Activated CD8-positive, alpha-beta T cell treated with anti-CD3 and anti-CD28 coated beads for 36 hours (primary cell): ENCODE measurements around the gene NAT9. TPM values are rescaled to one million over a fixed set of nuclear protein-coding genes. Genes with fewer than 3 reads are reported as not detected.

ENCODE experiments used
- ATAC-seq: fragments of 200-7000 bp; cut with Tn5 transposase; one replicate; pipeline ENCODE4 v1.10.0; 2021; ENCODE audit warnings: mild to moderate bottlenecking, moderate library complexity
- CTCF ChIA-PET: fragments of 350-600 bp; sonication (Branson Sonifier 250); formaldehyde crosslinking; loops from one replicate; lab custom pipeline; 2021; ENCODE audit warnings: antibody characterized with exemption; lab: Charles Lee
- POLR2A ChIA-PET: fragments of 350-600 bp; sonication (Branson Sonifier 250); formaldehyde crosslinking; loops from one replicate; lab custom pipeline; 2021; ENCODE audit warnings: antibody characterized with exemption; lab: Charles Lee
- DNase-seq: peaks from one replicate; pipeline ENCODE4 v3.0.0-alpha.2; 2020
- H3K27ac Mint-ChIP-seq: one replicate; pipeline ENCODE4 v1.8.0; 2021; ENCODE audit warnings: mild to moderate bottlenecking, mixed read lengths
- H3K27me3 Mint-ChIP-seq: one replicate; pipeline ENCODE4 v1.8.0; 2021; ENCODE audit warnings: mixed read lengths
- H3K36me3 Mint-ChIP-seq: one replicate; pipeline ENCODE4 v1.8.0; 2021; ENCODE audit warnings: low read depth, mixed read lengths
- H3K4me1 Mint-ChIP-seq: one replicate; pipeline ENCODE4 v1.8.0; 2021; ENCODE audit warnings: low read depth, mixed read lengths
- H3K4me3 Mint-ChIP-seq: one replicate; pipeline ENCODE4 v1.8.0; 2021; ENCODE audit warnings: mild to moderate bottlenecking, moderate library complexity, mixed read lengths
- H3K9me3 Mint-ChIP-seq: one replicate; pipeline ENCODE4 v1.8.0; 2021; ENCODE audit warnings: mixed read lengths
- CTCF ChIP-seq: fragments of 200-600 bp; IDR thresholded peaks from one replicate; pipeline ENCODE4 v1.8.0; 2022; ENCODE audit warnings: antibody characterized with exemption, mild to moderate bottlenecking
- intact Hi-C: fragments of 100-400 bp; cut with micrococcal nuclease; formaldehyde crosslinking; loops from one replicate; pipeline ENCODE4 v1.10.0; 2022
- total RNA-seq, 2 experiments: library from RNA; stranded (reverse); gene quantifications; one replicate each; pipeline ENCODE4 v1.2.3, GENCODE V29; 2021

The NAT9 gene
- total RNA-seq, 2 experiments from 2014 or later = 35.5 to 42.4 TPM

- H3K4me3 Mint-ChIP-seq = no peak overlapping the region
- POLR2A ChIA-PET = no interaction called here
- H3K27ac Mint-ChIP-seq = no peak overlapping the region
- DNase-seq (no peak), ATAC-seq (no peak)
- intact Hi-C loops = no loop called here
- H3K36me3 Mint-ChIP-seq = peaks cover 6% of the 10 kb centered on the region
- TF ChIP-seq CTCF = no peak
- CTCF ChIA-PET = no interaction called here
- no peaks in the 10 kb centered on the region for H3K27me3 Mint-ChIP-seq
- H3K9me3 Mint-ChIP-seq = no peaks in the 10 kb centered on the region
- no peaks in the 10 kb centered on the region for H3K4me1 Mint-ChIP-seq
Observed at GRCh38 chr17:74821655-74822334, 45.6 kb upstream of the NAT9 start.

DNA sequence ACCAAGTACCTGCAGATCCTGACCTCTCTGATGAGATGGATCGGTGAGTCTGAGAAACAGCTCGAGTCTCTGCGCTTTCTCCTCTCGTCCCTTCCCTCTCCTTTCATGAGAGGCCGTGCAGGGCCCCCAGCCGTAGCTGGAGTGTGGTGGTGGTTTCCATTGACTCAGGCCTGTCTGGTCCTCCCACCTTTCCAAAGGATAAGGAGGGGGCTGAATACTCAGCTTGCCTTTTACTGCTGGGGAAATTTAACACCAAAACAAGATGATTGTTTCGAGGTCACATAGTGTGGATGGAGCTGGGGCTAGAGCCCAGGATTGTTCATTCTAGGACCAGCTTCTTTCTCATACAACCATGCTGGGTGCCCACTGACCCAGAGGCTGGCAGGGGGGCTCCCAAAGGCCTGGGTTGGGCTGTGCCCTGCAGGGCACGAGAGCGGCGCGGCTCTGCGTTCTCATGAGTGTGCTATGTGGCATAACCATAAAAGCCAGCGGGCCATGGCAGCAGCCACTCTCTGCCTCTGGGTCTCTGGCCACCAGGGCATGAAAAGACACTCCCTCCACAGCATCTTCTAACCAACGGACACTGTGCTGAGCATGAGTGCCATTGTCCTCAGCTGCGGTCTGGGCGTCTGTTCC, 43.8 kb upstream of the NAT9 start:
- CTCF ChIA-PET = interaction anchor here (0.7 kb wide), 1 partner anchor 47 kb away, joined by 3 read pairs; no protein-coding TSS in a partner anchor
- no peak for TF ChIP-seq CTCF
- no peak overlapping the region for H3K4me3 Mint-ChIP-seq
- H3K27ac Mint-ChIP-seq = no peak overlapping the region
- H3K9me3 Mint-ChIP-seq = no peaks in the 10 kb centered on the region
- POLR2A ChIA-PET = interaction anchor here (0.6 to 1.0 kb wide), 2 partner anchors 12 to 30 kb away, joined by 3 to 4 read pairs; no protein-coding TSS in a partner anchor
- H3K36me3 Mint-ChIP-seq = peaks cover 9% of the 10 kb centered on the region
- H3K27me3 Mint-ChIP-seq = no peaks in the 10 kb centered on the region
- ATAC-seq = no peak
- no peaks in the 10 kb centered on the region for H3K4me1 Mint-ChIP-seq
- intact Hi-C loops = no loop called here
- DNase-seq = no peak

DNA sequence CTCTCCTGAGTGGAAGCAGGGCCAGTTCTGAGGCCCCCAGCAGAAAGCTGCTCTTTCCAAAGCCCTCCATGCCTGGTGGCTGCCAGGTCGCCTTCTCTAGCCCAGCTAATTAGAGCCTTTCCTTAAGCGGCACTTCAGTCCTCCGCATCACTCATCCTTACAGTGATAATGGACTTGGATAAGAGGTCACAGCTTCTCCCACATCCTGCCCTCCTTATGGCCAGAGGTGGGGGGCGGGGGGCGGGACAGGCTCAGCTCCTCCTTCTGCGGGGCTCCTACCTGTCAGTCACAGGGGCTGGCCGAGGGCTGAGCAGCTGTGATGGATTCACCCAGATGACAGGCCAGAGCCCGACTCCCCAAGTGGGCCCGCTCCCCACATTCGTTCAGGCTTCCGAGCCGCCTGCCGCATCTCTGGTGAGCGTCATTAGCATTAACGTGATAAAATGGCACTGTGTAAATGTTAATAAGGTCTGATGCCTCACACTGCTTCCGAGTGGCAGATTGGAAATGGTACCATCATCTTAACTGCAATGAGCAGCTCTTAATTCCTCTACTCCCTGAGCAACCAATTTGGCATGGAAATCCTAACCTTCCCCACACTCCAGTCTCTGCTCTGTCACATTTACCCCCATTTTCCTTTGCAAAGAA, 42.3 kb upstream of the NAT9 start:
- no peak for TF ChIP-seq CTCF
- ATAC-seq = no peak
- Mint-ChIP-seq H3K27me3 (no peaks in the 10 kb centered on the region), H3K4me1 (no peaks in the 10 kb centered on the region), H3K36me3 (peaks cover 13% of the 10 kb centered on the region), H3K4me3 (no peak overlapping the region), H3K9me3 (no peaks in the 10 kb centered on the region), H3K27ac (no peak overlapping the region)
- DNase-seq = no peak
- ChIA-PET POLR2A (interaction anchor here (1.1 kb wide), 1 partner anchor 10 kb away, joined by 3 read pairs; no protein-coding TSS in a partner anchor), CTCF (interaction anchor here (1.1 to 1.4 kb wide), 3 partner anchors 27 to 161 kb away, joined by 3 to 5 read pairs (median 3); no protein-coding TSS in a partner anchor)
- intact Hi-C loops = no loop called here

GRCh38 chr17:74816905-74817620, 40.9 kb upstream of the NAT9 start:
- H3K9me3 Mint-ChIP-seq = no peaks in the 10 kb centered on the region
- no peaks in the 10 kb centered on the region for H3K4me1 Mint-ChIP-seq
- DNase-seq = no peak
- no peaks in the 10 kb centered on the region for H3K27me3 Mint-ChIP-seq
- no peak for TF ChIP-seq CTCF
- POLR2A ChIA-PET = no interaction called here
- no peak overlapping the region for H3K27ac Mint-ChIP-seq
- intact Hi-C loops = no loop called here
- CTCF ChIA-PET = interaction anchor here (1.0 to 2.0 kb wide), 2 partner anchors 26 to 48 kb away, joined by 5 to 6 read pairs; no protein-coding TSS in a partner anchor
- ATAC-seq = no peak
- H3K36me3 Mint-ChIP-seq = peaks cover 13% of the 10 kb centered on the region
- no peak overlapping the region for H3K4me3 Mint-ChIP-seq
